ENCODE measurements around the gene MAGOH. TPM values are rescaled to one million over a fixed set of nuclear protein-coding genes. Genes with fewer than 3 reads are reported as not detected.

Gene MAGOH
- total RNA-seq, result 22.8 and 23.3 TPM in 2 replicates

DNA sequence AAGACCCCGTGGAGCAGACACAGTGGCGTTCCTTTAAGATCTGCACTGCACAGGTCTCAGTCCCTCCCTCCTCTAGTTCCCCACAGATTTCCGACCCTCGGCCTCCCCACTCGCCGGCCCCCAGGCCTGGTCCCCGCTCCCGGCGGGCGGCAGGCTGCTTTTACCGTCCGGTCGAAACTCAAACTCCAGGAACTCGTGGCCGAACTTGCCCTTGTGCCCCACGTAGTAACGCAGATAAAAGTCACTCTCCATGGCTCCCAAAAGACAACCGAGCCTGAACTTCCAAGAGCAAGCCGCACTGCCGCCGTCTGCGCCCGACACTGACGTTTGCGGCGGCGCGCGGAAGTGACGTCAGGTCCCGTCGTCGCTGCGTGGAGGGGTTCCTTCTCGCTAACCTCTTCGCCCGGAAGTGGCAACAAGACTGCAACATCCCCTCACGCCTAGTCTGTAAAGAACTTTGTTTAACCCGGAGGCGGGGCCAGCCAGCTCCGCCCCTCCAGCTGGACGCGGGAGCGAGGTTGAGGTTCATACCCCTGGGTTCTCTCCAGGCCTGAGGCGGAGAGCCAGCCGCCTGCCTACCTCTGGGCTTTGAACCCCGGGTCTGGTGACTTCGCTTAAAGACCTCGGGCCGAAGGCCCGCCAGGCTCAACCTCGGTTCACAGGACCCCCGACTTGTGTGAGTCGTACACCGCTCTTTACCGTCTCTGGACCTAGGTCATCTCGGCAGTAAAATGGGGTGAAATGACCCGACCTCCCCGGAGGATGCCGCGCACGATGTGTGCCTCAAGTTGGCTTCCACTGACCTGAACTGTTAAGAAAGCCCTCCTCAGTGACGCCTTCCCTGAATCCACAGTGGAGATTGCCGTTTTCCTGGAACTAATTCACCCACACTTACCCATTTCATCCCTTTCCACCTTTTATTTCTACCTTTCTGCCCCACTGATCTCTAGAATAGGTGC is at the start of gene MAGOH:
Gene MAGOH, minus strand, starts transcription at position 322 of the 959 bp plus-strand sequence. Its CDS starts 70 bp downstream, at position 252.

DNA sequence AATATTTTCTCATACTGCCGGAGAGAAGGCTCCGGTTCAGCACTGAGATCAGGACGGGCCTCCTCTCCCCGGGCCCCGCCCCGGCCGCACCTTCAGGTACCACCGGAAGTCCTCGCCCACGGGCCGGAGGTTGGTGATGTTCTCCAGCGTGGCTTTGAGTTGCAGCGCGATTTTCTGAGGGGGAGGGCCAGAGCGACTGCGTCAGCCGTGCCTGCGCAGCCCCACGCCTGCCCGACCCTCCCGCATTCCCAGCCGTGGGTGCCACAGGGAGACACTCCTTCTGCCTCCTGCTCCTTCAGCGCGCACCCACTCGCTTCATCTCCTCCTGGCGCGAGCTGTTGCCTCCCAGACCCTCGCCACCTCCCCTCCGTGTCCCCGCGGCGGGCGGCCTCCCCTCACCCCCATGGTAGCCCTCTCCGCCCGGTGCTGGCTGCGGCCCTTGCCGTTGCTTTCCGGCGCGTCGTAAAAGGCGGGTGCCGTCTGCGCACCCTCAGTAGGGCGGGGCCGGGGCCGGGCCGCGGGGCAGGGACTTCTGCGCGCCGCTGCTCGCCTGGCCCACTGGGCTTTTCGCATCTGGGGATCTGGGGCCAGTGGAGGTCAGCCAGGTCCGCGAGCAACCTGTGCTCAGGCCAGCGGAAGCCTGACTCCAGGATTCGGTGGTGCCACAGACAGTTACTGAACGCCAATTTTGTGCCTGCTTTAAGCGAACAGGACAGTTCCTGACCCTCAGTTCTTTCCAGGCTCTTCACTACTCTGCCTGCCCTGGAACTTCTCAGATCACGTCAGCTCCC is 18.0 kb downstream of the MAGOH start, which contains the start of gene CZIB:
Gene CZIB, minus strand, starts transcription at position 464 of the 791 bp plus-strand sequence. Its CDS starts 59 bp downstream, at position 405.

DNA sequence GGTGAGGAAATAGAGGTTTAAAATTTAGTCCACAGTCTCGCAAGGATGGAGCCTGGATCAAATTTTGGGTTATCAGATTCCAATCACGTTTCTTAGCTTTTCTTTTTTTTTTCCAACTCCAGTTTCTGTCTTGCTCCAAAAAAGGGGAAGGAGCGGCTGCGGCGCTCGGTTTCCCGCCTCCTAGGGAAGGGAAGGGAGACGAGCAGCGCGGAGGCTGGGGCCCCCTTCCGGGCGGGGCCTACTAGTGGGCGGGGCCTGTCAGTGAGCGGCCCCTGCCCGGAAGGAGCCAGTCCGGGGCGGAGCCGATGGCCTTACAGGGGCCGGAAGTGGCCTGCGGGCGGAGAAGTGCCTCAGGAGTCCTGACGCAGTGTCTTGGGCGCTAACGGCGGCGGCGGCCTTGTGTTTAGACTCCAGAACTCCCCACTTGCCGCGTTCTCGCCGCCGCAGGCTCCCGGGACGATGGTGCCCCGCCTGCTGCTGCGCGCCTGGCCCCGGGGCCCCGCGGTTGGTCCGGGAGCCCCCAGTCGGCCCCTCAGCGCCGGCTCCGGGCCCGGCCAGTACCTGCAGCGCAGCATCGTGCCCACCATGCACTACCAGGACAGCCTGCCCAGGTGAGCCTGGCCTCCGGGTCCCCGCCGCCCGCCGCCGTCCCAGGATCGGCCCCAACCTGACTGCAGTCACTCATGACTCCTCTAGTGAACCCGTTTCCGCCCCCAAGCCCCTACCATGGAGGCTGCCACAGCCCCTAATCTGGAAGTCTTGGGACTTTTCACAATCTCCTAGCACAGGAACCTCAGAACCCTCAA is 41.6 kb downstream of the MAGOH start, which contains the start of gene CPT2:
Gene CPT2, plus strand, starts transcription at position 340 of the 806 bp plus-strand sequence. Its CDS starts 120 bp downstream, at position 460.

Other genes starting within 250 kb of the MAGOH start
- gene PODN, start 176.3 kb downstream of the MAGOH start, total RNA-seq, result 0.78 and 5.1 TPM in 2 replicates
- under 0.01 TPM in 1 of 2 replicates, not detected in the other for gene SLC1A7, start 95.9 kb downstream of the MAGOH start, total RNA-seq
- gene CPT2, start 41.7 kb downstream of the MAGOH start, total RNA-seq, result 15.8 and 19.4 TPM in 2 replicates
- gene CZIB, start 17.9 kb downstream of the MAGOH start, total RNA-seq, result 45.7 and 49.2 TPM in 2 replicates
- gene LRP8, start 89.6 kb upstream of the MAGOH start, total RNA-seq, result 40.4 and 69.0 TPM in 2 replicates
- not detected in 2 replicates for gene DMRTB1, start 220.9 kb upstream of the MAGOH start, total RNA-seq